Kidney (tissue), 14 donors: ENCODE measurements around the gene EBF3. TPM values are rescaled to one million over a fixed set of nuclear protein-coding genes. Genes with fewer than 3 reads are reported as not detected.

Source experiments
- DNase-seq, 5 donors: peaks; one replicate each; pipeline ENCODE4 v3.0.0-alpha.2; 2013 to 2020
- FAIRE-seq: peaks from 2 replicates; lab custom pipeline; 2012; peaks lifted over from hg19 to GRCh38; lab: Jason Lieb, UNC
- H3K27ac ChIP-seq, 2 donors: one replicate each; pipeline ENCODE4 v1.7.0; 2013; ENCODE audit warnings: low read depth in 2 of 2, low read length in 2 of 2, inconsistent platforms in 1 of 2
- H3K27me3 ChIP-seq: one replicate; pipeline ENCODE4 v1.7.1; 2013; ENCODE audit warnings: low read length, inconsistent platforms; ENCODE audit not compliant: control insufficient read depth, insufficient read depth
- H3K36me3 ChIP-seq, 3 donors: one replicate each; pipeline versions ENCODE4 v1.7.0 to v1.7.1; 2013; ENCODE audit warnings: low read length in 3 of 3, control low read depth in 1 of 3, inconsistent platforms in 1 of 3; ENCODE audit not compliant: insufficient read depth in 3 of 3, control insufficient read depth in 2 of 3
- H3K4me1 ChIP-seq, 3 donors: one replicate each; pipeline versions ENCODE4 v1.7.0 to v1.7.1; 2013; ENCODE audit warnings: low read length in 3 of 3, inconsistent platforms in 1 of 3, low read depth in 1 of 3; ENCODE audit not compliant: control insufficient read depth in 2 of 3, insufficient read depth in 2 of 3
- H3K4me3 ChIP-seq, 3 donors: one replicate each; pipeline versions ENCODE4 v1.7.0 to v1.8.1; 2013; ENCODE audit warnings: low read length in 3 of 3, control low read depth in 1 of 3, inconsistent platforms in 1 of 3
- H3K9ac ChIP-seq, 3 donors: one replicate each; pipeline versions ENCODE4 v1.7.0 to v1.7.1; 2013; ENCODE audit warnings: low read length in 3 of 3, control low read depth in 1 of 3, inconsistent platforms in 1 of 3
- H3K9me3 ChIP-seq, 3 donors: one replicate each; pipeline versions ENCODE4 v1.7.0 to v1.7.1; 2013; ENCODE audit warnings: low read length in 3 of 3, control low read depth in 1 of 3, inconsistent platforms in 1 of 3; ENCODE audit not compliant: control insufficient read depth in 2 of 3, insufficient read depth in 1 of 3
- intact Hi-C: fragments of 100-400 bp; cut with DNase I; formaldehyde crosslinking; loops from one replicate; pipeline ENCODE4 v1.11.1; 2022
- polyA plus RNA-seq: library from polyadenylated mRNA; stranded (reverse); fragments of 350-450 nt; fragmentation: Illumina TruSeq; extraction: RNeasy Lipid Tissue Mini Kit (QIAGEN cat#74804); gene quantifications from one replicate; pipeline ENCODE4 v1.2.3, GENCODE V29; 2014; ENCODE audit warnings: low read depth, low replicate concordance; ENCODE audit not compliant: insufficient read depth
- total RNA-seq: library from RNA; stranded (reverse); fragmentation: NEBNext Ultra II Directional; extraction: Animal tissue kit (Norgen Biotek cat#: 25700); gene quantifications from one replicate; pipeline ENCODE4 v1.2.1, GENCODE V29; 2021
- TF ChIP-seq, protein P1 (sequence below): IDR thresholded peaks from 3 replicates; pipeline ENCODE4 v1.5.1; 2012; ENCODE audit warnings: mild to moderate bottlenecking, moderate library complexity, borderline replicate concordance; ENCODE audit not compliant: insufficient read depth; ENCODE audit errors: extremely low read depth
- donor health status: control.
- donor health status: control.
- donor health status: control.
- donor health status: control.
- donor health status: control.
- donor health status: DM: yes; HTN: yes; CAD: no.
- donor health status: Normal renal cell carcinoma (clear cell type).

The EBF3 gene
- total and polyA plus RNA-seq, 2 donors from 2014 or later, result 0.09 to 0.98 TPM

GRCh38 chr10:129945064-129945463 lies 19.0 kb downstream of the EBF3 start:
- intact Hi-C loops, result no loop called here
- no peaks in the 10 kb centered on the region for H3K36me3 ChIP-seq
- FAIRE-seq (no peak), DNase-seq (no peak)
- no peaks in the 10 kb centered on the region for H3K9me3 ChIP-seq
- H3K4me1 ChIP-seq, result no peaks in the 10 kb centered on the region
- H3K27me3 ChIP-seq, result no peaks in the 10 kb centered on the region
- H3K9ac ChIP-seq, result no peak overlapping the region
- TF ChIP-seq, protein P1, sequence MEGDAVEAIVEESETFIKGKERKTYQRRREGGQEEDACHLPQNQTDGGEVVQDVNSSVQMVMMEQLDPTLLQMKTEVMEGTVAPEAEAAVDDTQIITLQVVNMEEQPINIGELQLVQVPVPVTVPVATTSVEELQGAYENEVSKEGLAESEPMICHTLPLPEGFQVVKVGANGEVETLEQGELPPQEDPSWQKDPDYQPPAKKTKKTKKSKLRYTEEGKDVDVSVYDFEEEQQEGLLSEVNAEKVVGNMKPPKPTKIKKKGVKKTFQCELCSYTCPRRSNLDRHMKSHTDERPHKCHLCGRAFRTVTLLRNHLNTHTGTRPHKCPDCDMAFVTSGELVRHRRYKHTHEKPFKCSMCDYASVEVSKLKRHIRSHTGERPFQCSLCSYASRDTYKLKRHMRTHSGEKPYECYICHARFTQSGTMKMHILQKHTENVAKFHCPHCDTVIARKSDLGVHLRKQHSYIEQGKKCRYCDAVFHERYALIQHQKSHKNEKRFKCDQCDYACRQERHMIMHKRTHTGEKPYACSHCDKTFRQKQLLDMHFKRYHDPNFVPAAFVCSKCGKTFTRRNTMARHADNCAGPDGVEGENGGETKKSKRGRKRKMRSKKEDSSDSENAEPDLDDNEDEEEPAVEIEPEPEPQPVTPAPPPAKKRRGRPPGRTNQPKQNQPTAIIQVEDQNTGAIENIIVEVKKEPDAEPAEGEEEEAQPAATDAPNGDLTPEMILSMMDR, result no peak
- H3K27ac ChIP-seq, result no peak overlapping the region
- H3K4me3 ChIP-seq, result no peak overlapping the region

DNA sequence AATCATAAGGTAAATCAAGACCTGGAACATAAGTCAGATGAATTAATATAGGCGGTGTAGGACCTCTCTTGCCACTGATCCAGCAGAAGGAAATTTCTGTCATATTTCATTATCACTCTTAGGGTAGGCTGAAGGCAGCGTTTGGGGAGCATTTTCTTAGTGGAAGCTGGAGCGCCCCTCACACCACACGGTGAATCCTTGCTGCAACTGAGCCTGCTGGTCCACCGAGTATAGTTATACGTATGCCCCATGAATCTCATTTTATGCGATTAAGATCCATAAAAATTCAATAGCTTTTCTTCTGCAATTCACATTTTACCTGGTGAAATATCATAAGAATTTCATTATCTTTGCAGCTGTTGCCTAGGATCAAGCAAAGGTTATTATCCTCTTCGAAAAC lies 19.6 kb downstream of the EBF3 start:
- Histone ChIP-seq H3K4me3 (no peak overlapping the region), H3K9me3 (no peaks in the 10 kb centered on the region), H3K9ac (no peak overlapping the region), H3K36me3 (no peaks in the 10 kb centered on the region), H3K4me1 (no peaks in the 10 kb centered on the region), H3K27ac (no peak overlapping the region), H3K27me3 (no peaks in the 10 kb centered on the region)
- TF ChIP-seq, protein P1, result no peak
- no peak for FAIRE-seq
- intact Hi-C loops, result no loop called here
- DNase-seq, result no peak

DNA sequence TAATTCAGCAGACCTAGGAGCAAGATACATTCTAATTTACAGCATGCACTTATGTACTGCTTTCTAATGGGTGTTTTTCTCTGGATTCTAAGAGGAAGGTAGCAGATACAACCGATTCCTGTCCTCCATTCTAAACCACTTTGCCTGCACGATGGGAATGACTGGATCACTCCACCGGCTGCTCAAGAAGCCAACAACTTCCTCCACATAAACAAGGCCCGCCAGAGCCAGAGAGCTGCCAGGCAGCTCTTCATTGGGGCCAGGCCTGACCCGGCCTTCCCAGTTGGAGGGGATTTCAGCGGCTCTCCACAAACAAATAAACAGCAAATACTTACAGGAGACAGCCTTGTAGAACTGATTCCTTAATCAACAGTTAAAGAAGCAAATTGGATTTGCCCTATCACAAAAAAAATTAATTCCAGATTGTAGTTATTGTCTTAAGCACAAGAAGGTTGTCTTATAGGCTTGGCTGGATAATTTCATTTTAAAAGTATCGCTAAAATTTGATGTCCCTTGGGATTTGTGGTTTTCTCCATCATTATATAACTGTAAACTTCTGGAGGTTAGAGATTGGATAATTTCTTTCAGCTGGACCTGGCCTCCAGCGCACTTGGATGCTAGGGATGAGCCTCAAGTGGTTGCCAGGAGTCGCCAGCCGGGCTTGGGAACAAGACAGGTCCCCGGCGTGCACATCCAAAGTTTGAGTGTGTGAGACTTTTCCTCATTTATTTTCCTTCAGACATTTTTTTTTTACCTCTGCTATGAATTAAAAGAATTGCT lies 20.9 kb downstream of the EBF3 start:
- Histone ChIP-seq H3K36me3 (no peaks in the 10 kb centered on the region), H3K4me3 (no peak overlapping the region), H3K27ac (no peak overlapping the region), H3K27me3 (no peaks in the 10 kb centered on the region), H3K9me3 (no peaks in the 10 kb centered on the region), H3K4me1 (no peaks in the 10 kb centered on the region), H3K9ac (no peak overlapping the region)
- DNase-seq, result no peak
- FAIRE-seq, result no peak
- TF ChIP-seq, protein P1, result no peak
- intact Hi-C loops, result no loop called here

DNA sequence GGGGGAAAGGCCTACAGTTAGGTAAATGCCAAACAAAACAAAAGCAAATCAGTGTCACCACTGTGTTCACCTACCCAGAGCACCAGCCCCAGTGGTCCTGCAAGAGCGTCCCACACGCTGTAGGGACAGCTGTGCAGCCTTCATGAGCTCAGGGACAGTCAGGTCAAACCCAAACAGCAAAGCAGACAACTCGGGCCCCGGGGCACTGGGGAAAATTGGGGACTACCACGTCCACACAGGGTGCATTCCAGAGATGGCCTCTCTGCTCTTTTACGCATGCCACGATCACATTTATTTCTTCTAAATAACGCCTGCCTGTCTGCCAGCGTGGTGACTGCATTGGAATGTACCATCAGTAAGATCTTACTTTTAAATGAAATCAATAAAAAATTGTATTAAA lies 21.7 kb downstream of the EBF3 start:
- TF ChIP-seq, protein P1, result no peak
- Histone ChIP-seq H3K9ac (no peak overlapping the region), H3K27ac (no peak overlapping the region), H3K36me3 (no peaks in the 10 kb centered on the region), H3K4me3 (no peak overlapping the region), H3K9me3 (no peaks in the 10 kb centered on the region), H3K27me3 (no peaks in the 10 kb centered on the region), H3K4me1 (no peaks in the 10 kb centered on the region)
- intact Hi-C loops, result no loop called here
- no peak for DNase-seq
- FAIRE-seq, result no peak
